Erythroblast (primary cell): ENCODE data around the gene RAD51B.

ENCODE experiments used
- GATA1 ChIP-seq: IDR thresholded peaks from 2 replicates; pipeline ENCODE4 v1.6.1; 2011; ENCODE audit warnings: low read depth, mild to moderate bottlenecking, control low read depth, low read length, moderate library complexity
- POLR2A ChIP-seq: IDR thresholded peaks from 2 replicates; pipeline ENCODE4 v1.6.1; 2011; ENCODE audit warnings: mild to moderate bottlenecking, low read length

- TF ChIP-seq POLR2A = no peak
- no peak for TF ChIP-seq GATA1
These were observed 869.3 kb downstream of the RAD51B start for GRCh38 chr14:68688872-68689371.
